BLaER1 (cell line): ENCODE results near the gene EFCAB14.
"Not testable (repeated sequence)": the region's sequence is repeated elsewhere in the genome, so short reads cannot be mapped to it uniquely, and the experiment has no call there.

Source experiments
- H3K27ac ChIP-seq: shearing (Covaris generic); formaldehyde crosslinking; 2 replicates; pipeline ENCODE4 v1.8.1; 2022
- H3K27me3 ChIP-seq: shearing (Covaris generic); formaldehyde crosslinking; 2 replicates; pipeline ENCODE4 v1.8.1; 2022
- H3K36me3 ChIP-seq: shearing (Covaris generic); formaldehyde crosslinking; 2 replicates; pipeline ENCODE4 v1.8.1; 2022
- H3K4me1 ChIP-seq: shearing (Covaris generic); formaldehyde crosslinking; 2 replicates; pipeline ENCODE4 v1.8.1; 2022
- H3K4me2 ChIP-seq: shearing (Covaris generic); formaldehyde crosslinking; 2 replicates; pipeline ENCODE4 v1.8.1; 2022
- H3K4me3 ChIP-seq: shearing (Covaris generic); formaldehyde crosslinking; 2 replicates; pipeline ENCODE4 v1.8.1; 2022
- H3K9ac ChIP-seq: shearing (Covaris generic); formaldehyde crosslinking; 2 replicates; pipeline ENCODE4 v1.8.1; 2022
- H3K9me3 ChIP-seq: shearing (Covaris generic); formaldehyde crosslinking; 2 replicates; pipeline ENCODE4 v1.8.1; 2022
- H4K20me1 ChIP-seq: shearing (Covaris generic); formaldehyde crosslinking; 2 replicates; pipeline ENCODE4 v1.8.1; 2022
- Cebpa-rat ChIP-seq: shearing (Covaris generic); IDR thresholded peaks from 2 replicates; pipeline ENCODE4 v1.8.1; 2022

Gene EFCAB14

DNA sequence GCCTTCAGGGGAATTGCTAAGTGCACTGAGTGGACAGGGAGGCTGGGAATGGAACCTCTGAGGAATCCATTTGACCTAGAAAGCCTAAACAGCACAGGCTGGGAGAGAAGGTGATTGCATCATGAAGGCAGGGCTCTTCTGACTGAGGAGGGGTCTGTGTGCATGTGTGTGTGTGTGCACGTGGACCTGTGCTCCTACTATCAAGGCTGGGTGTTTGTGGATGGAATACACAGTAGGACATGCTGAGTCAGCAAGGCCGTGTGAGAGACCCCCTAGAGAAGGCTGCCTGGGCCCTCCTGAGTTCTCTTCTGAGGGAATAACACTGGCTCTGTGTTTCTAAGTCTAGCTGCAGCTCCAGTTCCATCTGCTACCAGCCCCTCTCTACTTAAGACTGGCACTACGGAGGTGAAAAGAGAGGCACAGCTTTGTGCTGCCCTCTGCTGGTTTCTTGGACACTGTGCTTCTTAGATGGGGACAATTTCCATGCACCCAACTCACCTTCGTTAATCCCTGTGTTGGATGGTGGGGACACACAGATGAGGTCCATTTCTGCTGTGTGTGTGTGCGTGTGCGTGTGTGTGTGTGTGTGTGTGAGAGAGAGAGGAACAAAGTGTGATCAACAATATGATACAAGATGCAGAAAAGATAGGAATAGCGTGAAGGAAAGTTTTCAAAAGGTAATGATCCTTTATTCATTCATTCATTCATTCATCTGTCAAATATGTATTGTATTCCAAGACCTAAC lies 6.2 kb upstream of the EFCAB14 start:
- H4K20me1 ChIP-seq, result no peaks in the 10 kb centered on the region
- no peak overlapping the region for H3K9ac ChIP-seq
- no peaks in the 10 kb centered on the region for H3K4me1 ChIP-seq
- no peaks in the 10 kb centered on the region for H3K9me3 ChIP-seq
- no peaks in the 10 kb centered on the region for H3K36me3 ChIP-seq
- TF ChIP-seq Cebpa-rat, result no peak
- H3K27ac ChIP-seq, result no peak overlapping the region
- H3K27me3 ChIP-seq, result no peaks in the 10 kb centered on the region
- no peak overlapping the region for H3K4me3 ChIP-seq
- no peak overlapping the region for H3K4me2 ChIP-seq

DNA sequence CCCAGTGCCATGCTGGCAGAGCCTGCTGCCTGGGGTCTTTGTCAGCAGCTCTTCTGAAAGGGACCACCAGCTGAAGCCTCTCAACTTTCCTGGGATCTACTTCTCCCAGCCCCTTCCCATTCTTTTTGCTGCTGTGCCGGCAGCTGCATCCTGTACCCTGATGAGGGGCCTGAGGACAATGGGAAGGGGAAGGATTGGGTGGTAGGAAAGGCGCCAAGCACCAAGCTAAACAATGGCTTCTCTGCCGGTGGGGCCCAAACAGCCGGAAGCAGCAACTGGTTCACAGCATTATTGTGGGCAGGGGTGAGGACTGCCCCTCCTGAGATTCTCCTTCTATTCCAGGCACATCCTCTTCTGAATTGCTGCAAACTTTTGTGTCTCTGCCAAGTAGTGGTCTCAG lies 5.0 kb upstream of the EFCAB14 start:
- Histone ChIP-seq H3K9me3 (no peaks in the 10 kb centered on the region), H3K4me1 (peaks cover 7% of the 10 kb centered on the region; the same call in 1 of the 2 replicates), H4K20me1 (no peaks in the 10 kb centered on the region), H3K4me2 (no peak overlapping the region), H3K36me3 (no peaks in the 10 kb centered on the region), H3K9ac (no peak overlapping the region), H3K4me3 (no peak overlapping the region), H3K27me3 (no peaks in the 10 kb centered on the region), H3K27ac (no peak overlapping the region)
- no peak for TF ChIP-seq Cebpa-rat

DNA sequence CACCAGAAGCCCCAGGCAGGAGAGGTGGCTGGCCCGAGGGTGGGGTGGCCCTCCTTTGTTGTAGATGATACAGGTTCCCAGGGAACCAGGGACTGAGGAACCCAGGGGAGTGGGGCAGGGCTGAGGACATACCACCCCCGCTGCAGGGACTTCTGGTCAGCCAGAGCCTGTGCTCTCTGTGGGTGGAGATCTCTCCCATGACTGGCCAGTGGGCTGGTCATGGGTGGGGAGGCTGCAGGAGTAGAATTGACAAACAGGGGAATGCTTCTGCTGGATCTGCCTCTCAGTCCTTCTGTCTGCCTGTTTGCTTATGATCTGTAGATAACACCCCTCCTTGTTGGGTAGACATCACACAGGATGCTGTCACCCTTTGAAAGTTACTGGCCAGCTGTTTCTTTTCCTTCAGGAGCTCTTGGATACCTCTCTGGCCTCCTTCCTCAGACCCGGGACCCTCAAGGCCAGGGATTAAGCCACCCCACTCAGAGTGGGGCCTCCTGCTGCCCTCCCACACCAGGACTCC lies 2.8 kb upstream of the EFCAB14 start:
- Histone ChIP-seq H3K9me3 (no peaks in the 10 kb centered on the region), H3K36me3 (peaks cover under 1% of the 10 kb centered on the region; the same call in 1 of the 2 replicates), H4K20me1 (peaks cover 19% of the 10 kb centered on the region), H3K4me2 (no peak overlapping the region), H3K27me3 (no peaks in the 10 kb centered on the region), H3K9ac (no peak overlapping the region), H3K4me3 (no peak overlapping the region), H3K4me1 (peaks cover 23% of the 10 kb centered on the region), H3K27ac (no peak overlapping the region)
- no peak for TF ChIP-seq Cebpa-rat

DNA sequence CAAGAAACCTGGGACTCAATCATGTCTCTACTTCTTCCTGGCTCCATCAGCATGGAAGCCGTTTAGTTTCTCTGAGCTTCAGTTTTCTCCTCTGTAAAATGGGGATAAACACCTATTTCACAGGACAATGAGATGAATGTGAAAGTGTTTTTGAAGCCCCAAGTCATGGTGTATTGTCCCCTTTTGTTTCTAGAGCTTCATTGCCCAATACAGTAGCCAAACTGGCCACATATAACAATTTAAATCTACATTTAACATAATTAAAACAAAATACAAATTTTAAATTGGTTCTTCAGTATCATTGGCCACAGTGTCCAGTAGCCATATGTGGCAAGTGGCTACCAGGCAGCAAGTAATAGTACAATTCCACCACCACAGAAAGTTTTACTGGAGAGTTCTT lies 2.3 kb upstream of the EFCAB14 start:
- Histone ChIP-seq H3K36me3 (peaks cover 6% of the 10 kb centered on the region), H3K4me3 (no peak overlapping the region), H3K4me1 (peaks cover 28% of the 10 kb centered on the region), H3K9ac (no peak overlapping the region), H3K27me3 (no peaks in the 10 kb centered on the region), H3K9me3 (no peaks in the 10 kb centered on the region), H3K4me2 (no peak overlapping the region), H4K20me1 (peaks cover 25% of the 10 kb centered on the region), H3K27ac (no peak overlapping the region)
- TF ChIP-seq Cebpa-rat, result no peak

DNA sequence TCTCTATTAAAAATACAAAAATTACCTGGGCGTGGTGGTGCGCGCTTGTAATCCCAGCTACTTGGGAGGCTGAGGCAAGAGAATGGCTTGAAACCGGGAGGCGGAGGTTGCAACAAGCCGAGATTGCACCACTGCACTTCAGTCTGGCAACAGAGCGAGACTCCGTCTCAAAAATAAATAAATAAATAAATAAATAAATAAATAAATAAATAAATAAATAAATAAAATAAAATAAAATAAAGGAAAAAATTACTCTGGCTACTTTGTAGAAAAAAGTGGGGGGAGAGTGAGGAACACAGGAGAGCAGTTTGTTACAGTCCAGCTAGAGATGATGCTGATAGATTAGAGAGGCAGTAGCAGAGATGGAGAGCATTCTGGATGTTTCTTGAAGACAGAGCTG lies 1.4 kb upstream of the EFCAB14 start:
- Histone ChIP-seq H4K20me1 (peaks cover 33% of the 10 kb centered on the region), H3K4me1 (peaks cover 29% of the 10 kb centered on the region), H3K36me3 (peaks cover 15% of the 10 kb centered on the region)
- H3K4me2 ChIP-seq, H3K4me3 ChIP-seq, H3K27me3 ChIP-seq, H3K9ac ChIP-seq, H3K9me3 ChIP-seq, H3K27ac ChIP-seq: not testable (repeated sequence)

DNA sequence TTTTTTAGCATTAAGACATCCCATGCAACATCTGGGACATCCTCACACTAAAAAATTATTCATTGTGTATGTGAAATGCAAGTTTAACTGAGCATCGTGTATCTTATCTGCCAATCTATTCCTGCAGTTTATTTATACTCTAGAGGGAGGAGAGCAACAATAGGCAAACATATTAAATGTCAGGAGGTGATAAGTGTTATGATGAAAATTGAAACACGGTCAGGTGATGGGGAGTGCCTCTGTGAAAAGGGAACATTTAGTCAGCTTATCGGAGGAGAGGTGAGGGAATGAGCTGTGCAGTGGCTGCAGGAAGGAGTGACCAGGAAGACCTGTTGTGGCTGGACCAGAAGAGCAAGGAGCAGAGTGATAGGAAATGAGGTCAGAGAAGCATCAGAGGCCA lies 775 bp upstream of the EFCAB14 start:
- H3K4me2 ChIP-seq, result peak overlapping the region; percentile 74

DNA sequence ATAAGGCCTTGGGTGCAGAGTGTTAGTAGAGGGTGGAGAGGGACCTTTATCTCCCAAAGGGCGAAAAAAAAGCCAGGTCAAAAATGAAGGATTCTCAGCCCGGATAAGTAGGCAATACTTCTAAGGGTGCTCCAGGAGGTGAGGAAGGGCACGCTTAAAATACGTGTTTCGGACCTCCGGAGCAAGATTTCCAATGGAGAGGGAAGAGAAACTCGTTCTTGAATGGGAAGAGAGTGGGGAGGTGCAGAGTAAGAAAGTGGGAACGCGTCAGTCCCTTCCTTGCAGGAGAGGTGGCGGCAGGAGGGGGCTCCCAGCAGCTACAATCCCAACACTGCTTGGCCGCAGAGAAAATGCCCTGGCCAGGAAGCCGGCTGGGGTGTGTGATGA lies 581 bp downstream of the EFCAB14 start:
- no peak for TF ChIP-seq Cebpa-rat
- Histone ChIP-seq H3K4me1 (peaks cover 29% of the 10 kb centered on the region), H3K27me3 (no peaks in the 10 kb centered on the region), H4K20me1 (peaks cover 43% of the 10 kb centered on the region), H3K36me3 (peaks cover 34% of the 10 kb centered on the region), H3K9me3 (no peaks in the 10 kb centered on the region), H3K27ac (peak overlapping the region; percentile 93), H3K4me3 (peak overlapping the region; percentile 79), H3K4me2 (peak overlapping the region; percentile 96), H3K9ac (peak overlapping the region; percentile 93)

More for the DNA sequence above, 775 bp upstream of the EFCAB14 start:
- TF ChIP-seq Cebpa-rat, result no peak
- H3K9me3 ChIP-seq, result no peaks in the 10 kb centered on the region
- no peaks in the 10 kb centered on the region for H3K27me3 ChIP-seq
- peaks cover 21% of the 10 kb centered on the region for H3K36me3 ChIP-seq
- no peak overlapping the region; the same call in 1 of the 2 replicates for H3K9ac ChIP-seq
- peak overlapping the region; percentile 79 for H3K4me3 ChIP-seq
- H3K27ac ChIP-seq, result peak overlapping the region; percentile 93; the same call in 1 of the 2 replicates
- peaks cover 29% of the 10 kb centered on the region for H3K4me1 ChIP-seq
- peaks cover 37% of the 10 kb centered on the region for H4K20me1 ChIP-seq

DNA sequence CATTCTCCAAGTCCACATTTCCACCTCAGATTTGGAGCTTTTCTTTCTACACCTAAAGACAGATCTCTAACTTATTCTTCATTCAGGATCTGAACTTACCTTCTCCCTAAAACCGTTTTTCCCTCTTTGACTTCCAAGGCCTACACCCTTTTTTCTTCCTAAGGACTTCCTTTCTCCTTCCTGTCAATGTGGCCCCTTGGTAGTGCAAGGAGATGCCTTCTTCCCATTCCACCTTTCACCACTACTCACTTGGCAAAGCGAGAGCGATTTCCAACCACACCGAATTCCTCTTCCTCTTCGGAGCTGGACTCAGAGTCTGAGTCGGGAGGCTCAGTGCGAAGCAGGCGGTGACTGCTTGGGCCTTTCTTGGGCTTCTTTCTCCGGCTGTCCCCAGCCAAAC lies 1.3 kb downstream of the EFCAB14 start:
- TF ChIP-seq Cebpa-rat, result no peak
- peaks cover 50% of the 10 kb centered on the region for H4K20me1 ChIP-seq
- 0 out of 2 replicates have a peak overlapping the region, but pooled peaks have one; percentile 93 for H3K27ac ChIP-seq

DNA sequence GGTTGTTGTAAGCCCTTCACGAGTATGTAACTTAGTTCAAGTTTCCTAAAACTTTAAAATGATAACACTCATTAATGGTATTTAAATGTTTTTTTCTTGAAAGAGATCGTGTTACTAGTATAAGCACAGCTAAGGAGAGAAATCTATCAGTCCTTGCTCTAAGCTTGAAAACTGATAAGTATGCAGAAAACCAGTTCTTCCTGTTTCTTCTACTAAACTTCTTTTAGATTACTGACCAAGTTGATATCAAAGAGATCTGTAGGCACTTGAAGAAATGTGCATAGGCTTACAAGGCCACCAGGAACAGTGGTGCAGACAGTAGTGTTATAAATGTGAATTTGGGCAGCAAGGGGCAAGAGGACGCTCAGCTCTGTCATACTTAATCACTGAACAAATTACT lies 3.9 kb downstream of the EFCAB14 start:
- Histone ChIP-seq H3K4me3 (no peak overlapping the region), H3K4me2 (no peak overlapping the region), H4K20me1 (peaks cover 69% of the 10 kb centered on the region), H3K27ac (no peak overlapping the region), H3K9ac (no peak overlapping the region), H3K27me3 (no peaks in the 10 kb centered on the region), H3K9me3 (no peaks in the 10 kb centered on the region), H3K36me3 (peaks cover 63% of the 10 kb centered on the region), H3K4me1 (peaks cover 29% of the 10 kb centered on the region)
- TF ChIP-seq Cebpa-rat, result no peak

More for the DNA sequence above, 1.3 kb downstream of the EFCAB14 start:
- Histone ChIP-seq H3K9me3 (no peaks in the 10 kb centered on the region), H3K4me1 (peaks cover 29% of the 10 kb centered on the region), H3K36me3 (peaks cover 41% of the 10 kb centered on the region), H3K4me2 (peak overlapping the region; percentile 96), H3K4me3 (peak overlapping the region; percentile 79), H3K9ac (peak overlapping the region; percentile 93), H3K27me3 (no peaks in the 10 kb centered on the region)

DNA sequence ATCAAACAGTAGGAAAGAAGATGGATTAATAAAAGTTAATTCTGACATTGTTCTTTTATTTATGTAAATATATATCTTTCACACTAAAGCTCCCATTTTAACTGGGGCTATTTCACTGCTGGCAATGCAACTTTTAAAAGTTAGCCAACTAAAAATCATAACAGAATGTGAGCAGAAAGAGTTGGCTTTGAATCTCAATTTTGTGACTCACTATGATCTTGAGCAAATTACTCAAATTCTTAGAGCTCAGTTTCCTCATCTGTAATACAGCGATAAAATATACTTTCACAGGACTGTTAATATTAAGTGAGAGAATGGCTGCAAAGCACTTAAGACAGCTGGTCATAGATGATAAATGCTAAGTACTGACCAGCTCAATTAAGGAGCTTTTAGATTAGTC lies 10.8 kb downstream of the EFCAB14 start:
- H3K9ac ChIP-seq, result no peak overlapping the region
- no peaks in the 10 kb centered on the region for H3K9me3 ChIP-seq
- no peak overlapping the region for H3K4me2 ChIP-seq
- no peak overlapping the region for H3K4me3 ChIP-seq
- peaks cover 91% of the 10 kb centered on the region for H3K36me3 ChIP-seq
- no peaks in the 10 kb centered on the region for H3K27me3 ChIP-seq
- H4K20me1 ChIP-seq, result peaks cover 49% of the 10 kb centered on the region
- no peaks in the 10 kb centered on the region for H3K4me1 ChIP-seq
- TF ChIP-seq Cebpa-rat, result no peak
- H3K27ac ChIP-seq, result no peak overlapping the region
